Skeletal muscle tissue (tissue), 4 donors: ENCODE measurements around the gene RALGPS1. TPM values are rescaled to one million over a fixed set of nuclear protein-coding genes. Genes with fewer than 3 reads are reported as not detected.

Experiments used
- H3K27ac ChIP-seq: one replicate; pipeline ENCODE4 v1.7.0; 2013; ENCODE audit warnings: mild to moderate bottlenecking, low read depth, low read length, inconsistent platforms
- H3K27me3 ChIP-seq, 3 donors: one replicate each; pipeline ENCODE4 v1.7.0; 2013; ENCODE audit warnings: low read length in 3 of 3; ENCODE audit not compliant: control insufficient read depth in 3 of 3, insufficient read depth in 3 of 3
- H3K36me3 ChIP-seq, 3 donors: one replicate each; pipeline ENCODE4 v1.7.0; 2013; ENCODE audit warnings: low read length in 3 of 3; ENCODE audit not compliant: control insufficient read depth in 3 of 3, insufficient read depth in 3 of 3
- H3K4me1 ChIP-seq, 3 donors: one replicate each; pipeline ENCODE4 v1.7.0; 2013; ENCODE audit warnings: low read length in 3 of 3, mild to moderate bottlenecking in 3 of 3; ENCODE audit not compliant: control insufficient read depth in 3 of 3, insufficient read depth in 3 of 3
- H3K4me3 ChIP-seq, 3 donors: one replicate each; pipeline ENCODE4 v1.7.0; 2013; ENCODE audit warnings: low read length in 3 of 3
- H3K9ac ChIP-seq, 3 donors: one replicate each; pipeline ENCODE4 v1.7.0; 2013; ENCODE audit warnings: low read length in 3 of 3, mild to moderate bottlenecking in 3 of 3, moderate library complexity in 2 of 3, low read depth in 1 of 3
- H3K9me3 ChIP-seq, 3 donors: one replicate each; pipeline ENCODE4 v1.7.0; 2013; ENCODE audit warnings: low read length in 3 of 3; ENCODE audit not compliant: control insufficient read depth in 3 of 3
- total RNA-seq: library from RNA; depleted of rRNA; stranded (reverse); fragments of >200 nt; gene quantifications from one replicate; pipeline ENCODE4 v1.2.3, GENCODE V29; 2014
- donor health status: Osteomylitis.

Gene RALGPS1
- total RNA-seq, 1 donor from 2014 or later, result 9.4 TPM

DNA sequence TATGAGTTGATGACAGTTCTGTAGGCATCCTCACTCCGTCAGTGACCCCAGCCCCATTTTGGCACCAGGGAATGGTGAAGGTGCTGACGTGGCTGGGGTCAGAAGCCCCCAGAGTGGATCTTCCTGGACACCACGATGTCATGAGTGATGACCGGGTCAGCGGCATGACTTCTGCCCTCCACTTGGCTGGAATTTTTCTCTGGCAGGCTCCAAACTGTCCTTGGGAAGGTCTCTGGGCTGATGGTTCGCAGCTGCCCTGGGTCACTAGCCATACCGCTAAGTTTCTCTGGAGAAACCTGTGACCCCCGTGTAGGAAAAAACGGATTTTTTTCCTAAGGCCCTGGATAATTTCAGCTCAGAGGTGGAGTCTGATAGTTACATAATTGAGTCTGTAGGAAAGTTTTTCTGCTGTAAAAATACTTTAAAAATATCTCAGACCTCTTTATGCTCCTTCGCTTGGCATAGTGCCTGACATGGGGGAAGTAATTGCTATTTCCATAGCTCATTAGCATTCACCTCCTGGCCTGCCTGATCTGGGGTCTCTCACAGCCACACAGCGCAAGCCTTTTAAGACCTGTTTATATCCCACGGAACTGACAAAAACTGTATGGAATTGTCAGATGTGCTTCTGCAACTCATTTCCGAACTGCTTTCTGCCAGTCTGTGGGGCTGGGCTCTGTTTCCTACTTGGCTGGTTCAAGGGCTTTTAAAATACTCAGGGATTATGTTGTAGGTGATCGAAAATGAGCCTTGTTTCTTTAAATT lies 138.7 kb downstream of the RALGPS1 start:
- peak overlapping the region; percentile 68 for H3K27ac ChIP-seq
- no peaks in the 10 kb centered on the region for H3K36me3 ChIP-seq
- peak overlapping the region in 1 of 3 donors; percentile 7 for H3K4me3 ChIP-seq
- no peaks in the 10 kb centered on the region for H3K27me3 ChIP-seq
- H3K4me1 ChIP-seq, result peaks cover 58 to 72% (median 69%) of the 10 kb centered on the region in 3 donors
- no peaks in the 10 kb centered on the region for H3K9me3 ChIP-seq
- H3K9ac ChIP-seq, result no peak overlapping the region

DNA sequence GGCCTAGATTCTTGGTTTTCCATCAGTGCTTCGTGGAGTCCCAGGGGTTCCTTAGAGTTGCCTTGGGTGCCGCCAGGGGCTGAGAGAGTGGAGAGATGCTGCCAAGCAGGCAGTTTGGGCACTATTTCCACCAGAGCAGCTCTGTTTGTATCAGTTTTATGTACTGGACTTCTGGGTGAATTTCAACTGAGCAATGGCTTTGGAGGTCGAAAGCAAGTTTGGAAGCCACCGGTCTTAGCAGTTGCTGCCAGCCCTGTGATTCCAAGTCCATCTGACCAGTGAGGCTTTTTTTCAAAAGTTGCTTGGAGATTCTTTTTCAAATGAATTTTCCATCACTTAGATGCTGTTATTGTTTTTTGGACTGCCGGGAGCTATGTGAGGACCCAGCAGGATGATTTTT lies 139.4 kb downstream of the RALGPS1 start:
- H3K27ac ChIP-seq, result peak overlapping the region; percentile 68

DNA sequence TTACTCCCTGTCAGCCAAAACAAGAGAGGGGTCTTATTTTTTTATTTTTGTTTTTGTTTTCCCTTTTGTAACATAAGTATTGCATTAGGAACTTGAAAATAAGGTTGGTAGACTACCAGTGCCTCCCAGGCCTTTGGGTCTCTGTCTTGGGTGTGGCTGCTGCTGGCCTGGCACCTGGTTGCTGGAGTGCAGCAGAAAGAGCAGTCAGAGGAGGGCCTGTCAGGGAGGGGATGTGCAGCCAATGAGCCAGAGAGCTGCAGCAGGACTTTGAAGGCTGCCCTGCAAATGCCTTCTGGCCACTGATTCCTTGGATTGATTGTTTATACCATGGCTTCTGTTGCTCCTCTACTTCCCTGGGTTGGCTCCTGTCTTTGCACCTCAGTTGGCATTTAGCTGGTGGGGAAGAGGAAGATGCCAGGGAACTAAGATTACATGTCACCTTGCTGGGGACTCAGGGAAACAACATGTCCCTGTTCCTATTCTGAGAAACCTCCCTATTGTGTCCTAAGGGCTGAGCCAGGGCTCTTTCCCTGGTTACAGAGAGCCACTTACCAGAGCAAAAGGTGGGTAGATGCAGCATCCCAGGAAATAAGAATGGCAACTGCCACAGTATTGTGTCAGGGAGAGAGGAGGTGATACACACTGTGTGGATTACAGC lies 141.3 kb downstream of the RALGPS1 start:
- Histone ChIP-seq H3K4me3 (no peak overlapping the region), H3K27me3 (no peaks in the 10 kb centered on the region), H3K9ac (peak overlapping the region in 2 of 3 donors; percentile 5 to 47), H3K4me1 (peaks cover 65 to 77% (median 70%) of the 10 kb centered on the region in 3 donors), H3K36me3 (no peaks in the 10 kb centered on the region), H3K9me3 (no peaks in the 10 kb centered on the region), H3K27ac (no peak overlapping the region)

More for the DNA sequence above, 139.4 kb downstream of the RALGPS1 start:
- Histone ChIP-seq H3K4me3 (no peak overlapping the region), H3K9ac (no peak overlapping the region), H3K36me3 (no peaks in the 10 kb centered on the region), H3K4me1 (peaks cover 65 to 79% (median 74%) of the 10 kb centered on the region in 3 donors), H3K27me3 (no peaks in the 10 kb centered on the region), H3K9me3 (no peaks in the 10 kb centered on the region)

DNA sequence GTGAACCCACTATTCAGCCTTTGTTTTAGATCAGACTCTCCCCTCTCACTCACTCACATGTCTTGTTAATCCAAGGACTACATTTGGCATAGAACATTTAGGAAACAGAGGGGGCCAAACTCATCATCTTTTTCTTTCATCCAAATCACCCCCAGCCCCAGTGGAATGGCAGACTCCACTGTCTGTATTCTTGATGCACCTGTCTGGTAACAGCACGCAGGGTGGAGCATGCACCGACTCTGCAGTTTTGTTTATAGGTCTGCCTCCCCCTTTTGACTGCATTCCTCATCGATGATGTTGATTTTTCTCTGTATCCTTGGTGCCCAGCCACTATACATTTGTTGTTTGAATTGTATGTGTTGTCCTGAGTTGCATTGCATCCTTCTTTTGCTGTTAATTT lies 141.9 kb downstream of the RALGPS1 start:
- peak overlapping the region in 1 of 3 donors; percentile 47 for H3K9ac ChIP-seq
- no peaks in the 10 kb centered on the region for H3K9me3 ChIP-seq
- no peaks in the 10 kb centered on the region for H3K36me3 ChIP-seq
- H3K27ac ChIP-seq, result no peak overlapping the region
- H3K4me1 ChIP-seq, result peaks cover 65 to 74% (median 70%) of the 10 kb centered on the region in 3 donors
- no peak overlapping the region for H3K4me3 ChIP-seq
- H3K27me3 ChIP-seq, result no peaks in the 10 kb centered on the region

DNA sequence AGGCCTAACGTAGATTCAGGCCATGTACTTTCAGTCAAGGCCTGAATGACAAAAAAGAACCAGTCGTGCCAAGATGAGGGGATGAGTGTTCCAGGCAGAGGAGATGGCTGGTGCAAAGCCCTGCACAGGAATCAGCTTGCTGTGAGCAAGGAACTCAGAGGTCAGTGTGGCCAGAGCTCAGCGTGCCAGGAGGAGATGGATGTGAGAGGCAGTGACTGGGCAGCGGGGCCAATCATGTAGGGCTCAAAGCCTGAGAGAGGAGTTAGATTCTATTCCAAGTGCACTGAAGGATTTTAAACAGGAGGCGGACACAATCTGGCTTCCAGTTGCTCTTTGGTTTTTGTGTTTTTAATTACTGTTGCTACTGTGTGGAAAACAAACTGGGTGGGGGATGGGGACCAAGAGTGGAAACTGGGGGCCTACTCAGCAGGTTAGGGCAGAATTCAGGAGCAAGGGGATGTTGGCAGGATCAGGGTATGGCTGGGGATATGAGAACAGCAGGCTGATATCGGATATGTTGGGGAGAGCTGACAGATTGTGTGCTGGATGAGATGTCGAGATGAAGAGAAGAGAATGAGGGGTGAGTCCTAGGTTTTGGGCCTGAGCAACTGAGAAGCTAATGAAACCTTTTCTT lies 143.5 kb downstream of the RALGPS1 start:
- Histone ChIP-seq H3K27me3 (no peaks in the 10 kb centered on the region), H3K36me3 (no peaks in the 10 kb centered on the region), H3K4me1 (peaks cover 52 to 69% (median 62%) of the 10 kb centered on the region in 3 donors), H3K9ac (peak overlapping the region in 2 of 3 donors; percentile 1 to 45), H3K9me3 (no peaks in the 10 kb centered on the region), H3K4me3 (no peak overlapping the region), H3K27ac (peak overlapping the region; percentile 56)

DNA sequence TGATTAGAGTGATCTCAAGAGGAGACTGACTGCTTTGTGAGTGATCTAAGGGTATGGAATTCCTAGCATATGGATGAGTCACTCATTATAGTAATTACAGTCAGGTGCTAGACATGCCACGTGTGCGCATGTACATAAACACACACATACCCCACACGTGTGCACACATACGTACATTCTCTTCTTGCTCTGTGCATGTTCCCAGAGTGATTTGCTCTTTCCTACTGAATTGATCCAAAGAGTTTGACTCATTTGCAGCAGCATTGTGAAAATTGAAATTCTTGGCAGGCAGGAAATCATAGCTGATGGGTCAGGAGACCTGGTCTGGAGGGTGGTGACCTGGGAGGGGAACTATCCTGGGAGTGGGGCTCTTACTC lies 144.1 kb downstream of the RALGPS1 start:
- H3K4me1 ChIP-seq, result peaks cover 48 to 64% (median 58%) of the 10 kb centered on the region in 3 donors

DNA sequence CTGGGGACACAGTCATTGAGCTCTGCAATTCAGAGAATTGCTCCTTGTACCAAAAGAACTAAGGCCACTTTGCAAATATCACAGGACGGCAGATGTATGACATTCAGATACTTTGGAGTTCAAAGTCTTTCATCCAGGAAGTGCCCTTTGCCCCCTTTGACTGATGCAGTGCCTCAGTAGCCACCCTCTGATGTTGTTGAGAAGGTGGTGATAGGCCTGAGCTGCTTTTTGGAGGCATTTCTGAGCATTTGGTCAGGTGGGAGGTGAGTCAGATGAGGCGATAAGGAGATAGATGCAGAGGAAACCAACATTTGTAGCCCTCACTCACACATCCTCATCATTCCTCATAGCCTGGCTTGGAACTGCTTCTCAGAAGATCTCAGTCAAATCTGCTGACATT lies 144.4 kb downstream of the RALGPS1 start:
- Histone ChIP-seq H3K9me3 (no peaks in the 10 kb centered on the region), H3K27ac (peak overlapping the region; percentile 56), H3K4me1 (peaks cover 44 to 60% (median 54%) of the 10 kb centered on the region in 3 donors)

More for the DNA sequence above, 144.1 kb downstream of the RALGPS1 start:
- H3K36me3 ChIP-seq, result no peaks in the 10 kb centered on the region
- no peak overlapping the region for H3K4me3 ChIP-seq
- no peaks in the 10 kb centered on the region for H3K9me3 ChIP-seq
- H3K27me3 ChIP-seq, result no peaks in the 10 kb centered on the region
- H3K27ac ChIP-seq, result peak overlapping the region; percentile 56
- peak overlapping the region in 1 of 3 donors; percentile 45 for H3K9ac ChIP-seq

DNA sequence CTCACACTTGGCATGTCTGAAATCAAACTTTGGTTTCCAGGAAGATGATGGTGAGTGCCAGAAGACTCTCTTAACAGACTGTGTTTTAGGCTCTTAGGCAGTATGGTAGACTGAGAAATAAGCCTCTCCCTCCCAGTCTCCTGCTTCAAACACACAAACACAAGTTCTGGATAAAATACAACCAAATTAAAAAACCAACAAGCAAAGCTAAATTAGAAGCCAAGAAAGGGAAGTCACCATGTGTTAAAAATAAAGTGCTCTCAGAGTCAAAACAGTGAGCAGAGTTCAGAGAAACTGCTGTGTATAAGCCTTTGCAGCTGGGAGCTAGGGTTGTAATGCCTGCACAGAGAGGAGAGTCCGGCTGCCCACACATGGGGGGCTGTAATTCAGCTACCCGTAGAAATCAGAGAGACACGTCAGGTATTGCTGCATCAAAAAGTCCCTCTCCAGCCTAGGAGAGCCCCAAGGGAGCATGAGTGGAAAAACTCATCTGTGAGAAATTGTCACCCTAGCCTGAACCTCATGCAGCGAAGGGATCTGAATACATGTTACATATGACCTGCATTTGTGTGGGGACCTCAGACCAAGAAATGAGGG lies 145.3 kb downstream of the RALGPS1 start:
- no peaks in the 10 kb centered on the region for H3K9me3 ChIP-seq
- H3K27ac ChIP-seq, result peak overlapping the region; percentile 56
- H3K4me3 ChIP-seq, result no peak overlapping the region
- H3K27me3 ChIP-seq, result no peaks in the 10 kb centered on the region
- H3K4me1 ChIP-seq, result peaks cover 37 to 52% (median 50%) of the 10 kb centered on the region in 3 donors
- no peaks in the 10 kb centered on the region for H3K36me3 ChIP-seq
- no peak overlapping the region for H3K9ac ChIP-seq

More for the DNA sequence above, 144.4 kb downstream of the RALGPS1 start:
- Histone ChIP-seq H3K4me3 (no peak overlapping the region), H3K36me3 (no peaks in the 10 kb centered on the region), H3K27me3 (no peaks in the 10 kb centered on the region), H3K9ac (no peak overlapping the region)

DNA sequence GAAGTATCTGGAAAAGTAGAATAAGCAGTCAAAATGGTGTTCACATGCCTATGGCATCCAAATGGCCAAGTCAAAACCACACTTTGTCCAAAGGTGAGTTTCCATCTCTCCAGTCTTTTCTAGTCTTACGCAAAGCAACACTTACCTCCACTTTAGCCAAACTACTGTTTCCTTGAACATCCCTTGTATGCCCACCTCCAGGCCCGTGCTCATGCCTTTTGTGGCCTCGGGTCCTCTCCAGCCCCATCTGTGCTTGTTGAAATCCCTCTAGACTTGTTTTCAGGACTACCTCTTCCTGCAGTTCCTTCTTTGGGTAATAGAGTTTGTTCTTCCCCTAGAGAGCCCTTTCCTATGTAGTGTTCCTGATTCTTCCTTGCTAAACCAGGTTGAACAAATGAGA lies 146.8 kb downstream of the RALGPS1 start:
- Histone ChIP-seq H3K36me3 (no peaks in the 10 kb centered on the region), H3K4me3 (no peak overlapping the region), H3K9me3 (no peaks in the 10 kb centered on the region), H3K27me3 (no peaks in the 10 kb centered on the region), H3K27ac (no peak overlapping the region), H3K4me1 (peaks cover 29 to 37% (median 36%) of the 10 kb centered on the region in 3 donors), H3K9ac (no peak overlapping the region)
